Liver (tissue), 9 donors: ENCODE results near the gene ATP10A. TPM values are rescaled to one million over a fixed set of nuclear protein-coding genes. Genes with fewer than 3 reads are reported as not detected.

Experiments used
- DNase-seq: peaks from one replicate; pipeline ENCODE4 v3.0.0-alpha.2; 2017; ENCODE audit warnings: low spot score
- H3K27ac ChIP-seq, 2 donors: one replicate each; pipeline ENCODE4 v1.7.0; 2013; ENCODE audit warnings: inconsistent platforms in 2 of 2, low read length in 2 of 2, control low read depth in 1 of 2, low read depth in 1 of 2, mild to moderate bottlenecking in 1 of 2
- H3K27me3 ChIP-seq, 4 donors: one replicate each; pipeline versions ENCODE4 v1.6.1 to v1.7.0; 2013; ENCODE audit warnings: low read length in 3 of 4, inconsistent platforms in 1 of 4, mild to moderate bottlenecking in 1 of 4, moderate library complexity in 1 of 4; ENCODE audit not compliant: control insufficient read depth in 4 of 4, insufficient read depth in 4 of 4
- H3K36me3 ChIP-seq, 4 donors: one replicate each; pipeline versions ENCODE4 v1.6.1 to v1.7.0; 2013; ENCODE audit warnings: low read length in 3 of 4, mild to moderate bottlenecking in 3 of 4, low read depth in 1 of 4, moderate library complexity in 1 of 4; ENCODE audit not compliant: control insufficient read depth in 4 of 4, insufficient read depth in 3 of 4
- H3K4me1 ChIP-seq, 4 donors: one replicate each; pipeline versions ENCODE4 v1.6.1 to v1.7.0; 2013; ENCODE audit warnings: low read length in 3 of 4, mild to moderate bottlenecking in 3 of 4, moderate library complexity in 1 of 4; ENCODE audit not compliant: control insufficient read depth in 4 of 4, insufficient read depth in 4 of 4
- H3K4me3 ChIP-seq, 3 donors: one replicate each; pipeline versions ENCODE4 v1.6.1 to v1.7.0; 2013; ENCODE audit warnings: low read length in 3 of 3, control low read depth in 1 of 3, low read depth in 1 of 3, mild to moderate bottlenecking in 1 of 3
- H3K9ac ChIP-seq, 2 donors: one replicate each; pipeline ENCODE4 v1.7.0; 2013; ENCODE audit warnings: low read length in 2 of 2, mild to moderate bottlenecking in 2 of 2, moderate library complexity in 2 of 2, control low read depth in 1 of 2, low read depth in 1 of 2
- H3K9me3 ChIP-seq, 4 donors: one replicate each; pipeline versions ENCODE4 v1.6.1 to v1.7.0; 2013; ENCODE audit warnings: low read length in 3 of 4; ENCODE audit not compliant: control insufficient read depth in 4 of 4
- ATF3 ChIP-seq: IDR thresholded peaks from 2 replicates; pipeline ENCODE4 v1.6.1; 2016; ENCODE audit warnings: antibody characterized with exemption
- CTCF ChIP-seq: fragments of 150-350 bp; IDR thresholded peaks from 2 replicates; pipeline ENCODE4 v1.5.1; 2017; ENCODE audit warnings: improper control_type of control experiment, low read depth, low read length; ENCODE audit not compliant: missing input control
- EGR1 ChIP-seq, 2 donors: IDR thresholded peaks; 2 replicates each; pipeline ENCODE4 v1.6.1; 2016 to 2018; ENCODE audit warnings: antibody characterized with exemption in 2 of 2, low read depth in 2 of 2
- FOXA1 ChIP-seq: IDR thresholded peaks from 2 replicates; pipeline ENCODE4 v1.6.1; 2016; ENCODE audit warnings: antibody characterized with exemption
- FOXA2 ChIP-seq: IDR thresholded peaks from 2 replicates; pipeline ENCODE4 v1.6.1; 2016; ENCODE audit warnings: antibody characterized with exemption
- GABPA ChIP-seq, 2 donors: IDR thresholded peaks in 1 of 2; conservative IDR thresholded peaks in 1 of 2; 2 replicates each; pipeline ENCODE4 v1.6.1; 2016; ENCODE audit warnings: antibody characterized with exemption in 2 of 2, mild to moderate bottlenecking in 1 of 2, moderate library complexity in 1 of 2
- HNF4A ChIP-seq, 2 donors: conservative IDR thresholded peaks; 2 replicates each; pipeline ENCODE4 v1.6.1; 2016; ENCODE audit warnings: antibody characterized with exemption in 2 of 2, mild to moderate bottlenecking in 2 of 2
- HNF4G ChIP-seq: IDR thresholded peaks from 2 replicates; pipeline ENCODE4 v1.6.1; 2016; ENCODE audit warnings: antibody characterized with exemption
- JUND ChIP-seq, 2 donors: IDR thresholded peaks; 2 replicates each; pipeline ENCODE4 v1.6.1; 2016; ENCODE audit warnings: antibody characterized with exemption in 2 of 2
- MAX ChIP-seq: IDR thresholded peaks from 2 replicates; pipeline ENCODE4 v1.6.1; 2016; ENCODE audit warnings: antibody characterized with exemption
- RAD21 ChIP-seq, 2 donors: IDR thresholded peaks; 2 replicates each; pipeline ENCODE4 v1.6.1; 2016; ENCODE audit warnings: antibody characterized with exemption in 2 of 2, mild to moderate bottlenecking in 2 of 2
- REST ChIP-seq: IDR thresholded peaks from 2 replicates; pipeline ENCODE4 v1.6.1; 2016; ENCODE audit warnings: antibody characterized with exemption, mild to moderate bottlenecking
- RXRA ChIP-seq, 2 donors: IDR thresholded peaks; 2 replicates each; pipeline ENCODE4 v1.6.1; 2017 to 2018; ENCODE audit warnings: antibody characterized with exemption in 2 of 2, mild to moderate bottlenecking in 1 of 2
- SP1 ChIP-seq: IDR thresholded peaks from 2 replicates; pipeline ENCODE4 v1.6.1; 2018; ENCODE audit warnings: antibody characterized with exemption, mild to moderate bottlenecking
- TAF1 ChIP-seq: conservative IDR thresholded peaks from 2 replicates; pipeline ENCODE4 v1.6.1; 2016; ENCODE audit warnings: antibody characterized with exemption, mild to moderate bottlenecking
- YY1 ChIP-seq: IDR thresholded peaks from 2 replicates; pipeline ENCODE4 v1.6.1; 2016; ENCODE audit warnings: antibody characterized with exemption, mild to moderate bottlenecking
- ZBTB33 ChIP-seq: IDR thresholded peaks from 2 replicates; pipeline ENCODE4 v1.6.1; 2016; ENCODE audit warnings: antibody characterized with exemption
- WGBS: extraction: QIAGEN DNeasy Blood & Tissue Kit; methylation state at CpG from one replicate; pipeline ENCODE4 v1.1.7; 2013; 5-methylcytosine and 5-hydroxymethylcytosine counted together
- polyA plus RNA-seq, 2 donors: library from polyadenylated mRNA; stranded (reverse) in 1 of 2; unstranded in 1 of 2; fragments of 200-250 nt in 1 of 2; fragments of >200 nt in 1 of 2; fragmentation: Nextera tagmentation in 1 of 2; extraction: Ambion mirVana in 1 of 2; gene quantifications; one replicate each; pipeline versions ENCODE4 v1.2.1 to v1.2.3, GENCODE V29; 2013 to 2015
- total RNA-seq, 2 donors: library from RNA; depleted of rRNA; stranded (reverse); fragments of >200 nt; gene quantifications; one replicate each; pipeline ENCODE4 v1.2.3, GENCODE V29; 2014
- donor health status: healthy.
- donor health status: healthy.
- donor health status: healthy.
- donor health status: healthy.
- donor health status: healthy.

ATP10A gene
- total and polyA plus RNA-seq, 4 donors = 0.22 to 1.8 (median 0.39) TPM

- Histone ChIP-seq H3K27me3 (no peaks in the 10 kb centered on the region), H3K36me3 (no peaks in the 10 kb centered on the region), H3K27ac (no peak overlapping the region), H3K4me3 (no peak overlapping the region), H3K9ac (no peak overlapping the region), H3K4me1 (peaks cover 0 to 2% (median 0%) of the 10 kb centered on the region in 4 donors), H3K9me3 (no peaks in the 10 kb centered on the region)
- no peak for DNase-seq
- TF ChIP-seq CTCF (no peak), FOXA1 (no peak), FOXA2 (no peak), HNF4G (no peak), SP1 (no peak), GABPA (IDR thresholded peaks at IDR 0.05 in 1 of 2, conservative IDR thresholded peaks at IDR 0.05 in 1 of 2) (no peak), REST (no peak), ATF3 (no peak), RAD21 (IDR thresholded peaks at IDR 0.05) (no peak), MAX (no peak), TAF1 (no peak), RXRA (IDR thresholded peaks at IDR 0.05) (no peak), YY1 (no peak), EGR1 (IDR thresholded peaks at IDR 0.05; ENCODE audit: low read depth in 2 of 2) (no peak), JUND (IDR thresholded peaks at IDR 0.05) (no peak)
- 81% methylated on average over 18 of the region's 18 CpGs for WGBS
These were observed 129.9 kb downstream of the ATP10A start for GRCh38 chr15:25733036-25733855.

DNA sequence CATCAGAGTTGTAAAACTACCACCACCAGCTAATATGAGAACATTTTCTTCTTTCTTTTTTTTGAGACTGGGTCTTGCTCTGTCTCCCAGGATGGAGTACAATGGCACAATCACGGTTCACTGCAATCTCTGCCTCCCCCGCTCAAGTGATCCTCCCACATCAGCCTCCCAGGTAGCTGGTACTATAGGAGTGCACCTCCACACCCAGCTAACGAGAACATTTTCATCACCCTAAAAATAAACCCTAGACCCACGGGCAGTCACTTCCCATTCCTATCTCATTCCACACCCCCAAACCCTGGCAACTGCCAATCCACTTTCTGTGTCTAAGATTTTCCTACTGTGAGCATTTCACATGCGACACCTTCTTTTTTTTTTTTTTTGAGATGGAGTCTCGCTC is 130.9 kb downstream of the ATP10A start:
- DNase-seq = no peak
- H3K4me3 ChIP-seq = no peak overlapping the region
- no peak overlapping the region for H3K9ac ChIP-seq
- H3K27me3 ChIP-seq = no peaks in the 10 kb centered on the region
- no peaks in the 10 kb centered on the region for H3K9me3 ChIP-seq
- no peaks in the 10 kb centered on the region for H3K4me1 ChIP-seq
- no peaks in the 10 kb centered on the region for H3K36me3 ChIP-seq
- no peak overlapping the region for H3K27ac ChIP-seq
- 87% methylated on average over 5 of the region's 6 CpGs for WGBS
- TF ChIP-seq RXRA (IDR thresholded peaks at IDR 0.05) (no peak), FOXA1 (no peak), REST (no peak), HNF4A (conservative IDR thresholded peaks at IDR 0.05) (no peak), MAX (no peak), FOXA2 (no peak), RAD21 (IDR thresholded peaks at IDR 0.05) (no peak), ATF3 (no peak), ZBTB33 (no peak), EGR1 (IDR thresholded peaks at IDR 0.05; ENCODE audit: low read depth in 2 of 2) (no peak), GABPA (IDR thresholded peaks at IDR 0.05 in 1 of 2, conservative IDR thresholded peaks at IDR 0.05 in 1 of 2) (no peak)
